Hepatocyte (in vitro differentiated cells): ENCODE measurements around the gene STAC. TPM values are rescaled to one million over a fixed set of nuclear protein-coding genes. Genes with fewer than 3 reads are reported as not detected.

ENCODE experiments used
- DNase-seq: peaks from one replicate; pipeline ENCODE4 v3.0.0-alpha.2; 2016; ENCODE audit warnings: low spot score
- H2AFZ ChIP-seq: fragments of 200-600 bp; sonication (generic); 2 replicates; pipeline ENCODE4 v1.6.0; 2016; ENCODE audit warnings: antibody characterized with exemption, mild to moderate bottlenecking
- H3K27ac ChIP-seq: fragments of 200-600 bp; sonication (generic); 2 replicates; pipeline ENCODE4 v1.5.1; 2016; ENCODE audit warnings: mild to moderate bottlenecking
- H3K27me3 ChIP-seq: fragments of 200-600 bp; sonication (generic); 2 replicates; pipeline ENCODE4 v1.6.1; 2016
- H3K36me3 ChIP-seq: fragments of 200-600 bp; sonication (generic); replicated peaks from 2 replicates; pipeline ENCODE4 v1.5.1; 2016; ENCODE audit warnings: low read depth; ENCODE audit not compliant: insufficient read depth
- H3K4me1 ChIP-seq: fragments of 200-600 bp; sonication (generic); 2 replicates; pipeline ENCODE4 v1.5.1; 2016; ENCODE audit warnings: mild to moderate bottlenecking, moderate library complexity; ENCODE audit not compliant: insufficient read depth
- H3K4me2 ChIP-seq: fragments of 200-600 bp; sonication (generic); 2 replicates; pipeline ENCODE4 v1.6.0; 2016
- H3K4me3 ChIP-seq: fragments of 200-600 bp; sonication (generic); 2 replicates; pipeline ENCODE4 v1.5.1; 2016; ENCODE audit warnings: mild to moderate bottlenecking
- H3K79me2 ChIP-seq: fragments of 200-600 bp; sonication (generic); 2 replicates; pipeline ENCODE4 v1.6.0; 2017; ENCODE audit warnings: mild to moderate bottlenecking
- H3K9me2 ChIP-seq: fragments of 200-600 bp; sonication (generic); replicated peaks from 2 replicates; pipeline ENCODE4 v1.6.0; 2017; ENCODE audit warnings: mild to moderate bottlenecking; ENCODE audit not compliant: insufficient read depth
- H3K9me3 ChIP-seq: fragments of 200-600 bp; sonication (generic); 2 replicates; pipeline ENCODE4 v1.5.1; 2016; ENCODE audit warnings: low read depth, mild to moderate bottlenecking
- H4K20me1 ChIP-seq: fragments of 200-600 bp; sonication (generic); 2 replicates; pipeline ENCODE4 v1.6.0; 2016; ENCODE audit warnings: mild to moderate bottlenecking; ENCODE audit not compliant: insufficient read depth, poor library complexity, severe bottlenecking
- EZH2 ChIP-seq: fragments of 200-600 bp; sonication (generic); IDR thresholded peaks from 2 replicates; pipeline ENCODE4 v1.6.1; 2016; ENCODE audit warnings: antibody characterized with exemption, mild to moderate bottlenecking, borderline replicate concordance
- EZH2phosphoT487 ChIP-seq: fragments of 200-600 bp; sonication (generic); IDR thresholded peaks from one replicate; pipeline ENCODE4 v1.6.1; 2018; ENCODE audit warnings: antibody characterized with exemption, mild to moderate bottlenecking, low read depth, moderate library complexity; ENCODE audit not compliant: unreplicated experiment, severe bottlenecking
- WGBS: methylation state at CpG from one replicate; pipeline ENCODE4 v1.1.6; 2016; ENCODE audit warnings: low lambda C conversion rate; ENCODE audit errors: missing lambda C conversion rate; 5-methylcytosine and 5-hydroxymethylcytosine counted together
- polyA plus RNA-seq: library from polyadenylated mRNA; unstranded; fragments of >200 nt; fragmentation: Nextera tagmentation; extraction: Ambion mirVana; gene quantifications from 2 replicates; pipeline ENCODE4 v1.2.1, GENCODE V29; 2016
- total RNA-seq: library from RNA; depleted of rRNA; stranded (reverse); fragments of >200 nt; gene quantifications from 2 replicates; pipeline ENCODE4 v1.2.3, GENCODE V29; 2014
- TF ChIP-seq, protein P1 (sequence below): fragments of 200-600 bp; sonication (generic); IDR thresholded peaks from 2 replicates; pipeline ENCODE4 v1.5.1; 2016; ENCODE audit warnings: antibody characterized with exemption, mild to moderate bottlenecking; ENCODE audit not compliant: poor library complexity

Gene STAC
- total and polyA plus RNA-seq, 2 experiments from 2014 or later, result 0.13 to 0.53 TPM

DNA sequence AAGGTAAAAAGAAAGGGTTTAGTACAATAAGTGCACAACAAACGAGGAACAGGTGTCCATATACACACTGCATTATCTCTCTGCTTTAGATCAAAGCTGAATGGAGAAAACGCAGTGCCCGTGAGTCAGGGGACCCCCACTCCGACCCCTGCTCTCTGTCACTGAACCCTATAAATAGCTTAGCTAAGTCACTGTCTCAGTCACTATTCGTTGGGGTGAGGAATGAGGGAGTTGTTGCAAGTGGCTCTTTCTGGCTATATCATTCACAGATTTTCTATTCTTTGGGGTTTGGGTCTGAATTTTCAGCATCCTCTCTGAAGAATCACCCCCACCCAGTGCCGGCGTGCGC is 458 bp upstream of the STAC start:
- H3K36me3 ChIP-seq, result no peaks in the 10 kb centered on the region
- no peaks in the 10 kb centered on the region for H3K79me2 ChIP-seq
- H4K20me1 ChIP-seq, result no peaks in the 10 kb centered on the region
- TF ChIP-seq, protein P1, sequence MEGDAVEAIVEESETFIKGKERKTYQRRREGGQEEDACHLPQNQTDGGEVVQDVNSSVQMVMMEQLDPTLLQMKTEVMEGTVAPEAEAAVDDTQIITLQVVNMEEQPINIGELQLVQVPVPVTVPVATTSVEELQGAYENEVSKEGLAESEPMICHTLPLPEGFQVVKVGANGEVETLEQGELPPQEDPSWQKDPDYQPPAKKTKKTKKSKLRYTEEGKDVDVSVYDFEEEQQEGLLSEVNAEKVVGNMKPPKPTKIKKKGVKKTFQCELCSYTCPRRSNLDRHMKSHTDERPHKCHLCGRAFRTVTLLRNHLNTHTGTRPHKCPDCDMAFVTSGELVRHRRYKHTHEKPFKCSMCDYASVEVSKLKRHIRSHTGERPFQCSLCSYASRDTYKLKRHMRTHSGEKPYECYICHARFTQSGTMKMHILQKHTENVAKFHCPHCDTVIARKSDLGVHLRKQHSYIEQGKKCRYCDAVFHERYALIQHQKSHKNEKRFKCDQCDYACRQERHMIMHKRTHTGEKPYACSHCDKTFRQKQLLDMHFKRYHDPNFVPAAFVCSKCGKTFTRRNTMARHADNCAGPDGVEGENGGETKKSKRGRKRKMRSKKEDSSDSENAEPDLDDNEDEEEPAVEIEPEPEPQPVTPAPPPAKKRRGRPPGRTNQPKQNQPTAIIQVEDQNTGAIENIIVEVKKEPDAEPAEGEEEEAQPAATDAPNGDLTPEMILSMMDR, result no peak
- no peak for TF ChIP-seq EZH2phosphoT487
- TF ChIP-seq EZH2, result no peak
- H3K27me3 ChIP-seq, result peaks cover 46% of the 10 kb centered on the region
- peaks cover 7% of the 10 kb centered on the region for H3K4me1 ChIP-seq
- 21% methylated on average over 8 of the region's 8 CpGs for WGBS
- H3K9me2 ChIP-seq, result no peaks in the 10 kb centered on the region
- H3K9me3 ChIP-seq, result no peaks in the 10 kb centered on the region
- peak overlapping the region; percentile 74 for H2AFZ ChIP-seq
- peak overlapping the region; percentile 88 for H3K4me2 ChIP-seq
- no peak overlapping the region for H3K27ac ChIP-seq
- peak overlapping the region; percentile 33 for H3K4me3 ChIP-seq
- no peak for DNase-seq

DNA sequence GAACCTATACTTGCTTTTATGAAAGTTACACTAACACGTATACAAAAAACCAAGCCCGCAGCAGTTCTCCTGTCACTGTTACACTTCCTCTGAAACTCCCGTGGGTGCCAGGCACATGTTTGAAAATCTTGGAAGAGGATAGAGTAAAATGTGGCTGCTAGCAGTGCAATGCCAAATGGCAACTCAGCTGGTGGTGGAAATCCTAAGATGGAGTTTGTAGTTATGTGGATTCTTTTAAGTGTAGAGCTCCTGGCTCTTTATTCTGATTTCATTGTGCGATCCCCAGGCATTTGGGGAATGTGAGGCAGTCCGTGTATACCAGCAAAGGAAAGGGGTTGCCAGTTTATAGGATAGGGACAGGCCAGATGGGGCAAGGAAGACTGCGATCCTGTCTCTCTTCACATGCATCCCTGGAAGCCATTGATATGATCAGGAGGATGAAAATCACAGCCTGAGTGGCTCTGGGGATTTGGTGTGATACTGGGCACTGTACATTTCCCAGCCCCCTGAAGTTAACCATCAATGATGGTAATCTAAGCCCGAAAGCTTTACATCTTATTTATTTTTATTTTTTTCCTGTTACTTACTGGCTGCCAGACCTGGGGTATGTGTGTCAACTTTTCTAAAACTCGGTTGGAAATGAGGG is 1.1 kb downstream of the STAC start:
- 62% methylated on average over 8 of the region's 8 CpGs for WGBS
- Histone ChIP-seq H4K20me1 (no peaks in the 10 kb centered on the region), H3K9me2 (peaks cover 3% of the 10 kb centered on the region), H3K4me3 (no peak overlapping the region), H3K4me1 (peaks cover 7% of the 10 kb centered on the region), H3K36me3 (no peaks in the 10 kb centered on the region), H3K9me3 (no peaks in the 10 kb centered on the region), H2AFZ (no peak overlapping the region), H3K79me2 (no peaks in the 10 kb centered on the region), H3K27me3 (peaks cover 46% of the 10 kb centered on the region), H3K27ac (no peak overlapping the region), H3K4me2 (peak overlapping the region; percentile 88)
- DNase-seq, result no peak
- TF ChIP-seq EZH2phosphoT487 (no peak), EZH2 (no peak)
- TF ChIP-seq, protein P1, result no peak

DNA sequence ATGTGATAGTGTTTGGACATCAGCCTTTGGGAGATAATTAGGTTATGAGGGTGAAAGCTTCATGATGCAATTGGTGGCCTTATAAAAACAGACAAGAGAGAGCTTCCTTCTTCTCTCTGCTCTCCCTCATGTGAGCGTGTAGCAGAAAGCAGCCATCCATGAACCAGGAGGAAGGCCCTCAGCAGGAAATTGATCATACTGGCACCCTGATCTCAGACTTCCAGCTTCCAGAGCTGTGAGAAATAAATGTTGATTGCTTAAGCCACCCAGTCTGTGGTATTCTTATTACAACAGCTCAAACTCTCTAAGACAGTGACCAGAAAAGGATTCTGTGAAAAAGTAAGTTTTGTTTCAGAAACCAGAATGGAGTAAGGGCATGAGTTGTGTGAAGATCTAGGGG is 13.3 kb downstream of the STAC start:
- 100% methylated on average over 1 of the region's 1 CpG for WGBS

More for the DNA sequence above, 13.3 kb downstream of the STAC start:
- Histone ChIP-seq H3K9me2 (no peaks in the 10 kb centered on the region), H3K27ac (no peak overlapping the region), H3K4me1 (no peaks in the 10 kb centered on the region), H3K9me3 (no peaks in the 10 kb centered on the region), H3K27me3 (no peaks in the 10 kb centered on the region), H3K4me2 (no peak overlapping the region), H3K4me3 (no peak overlapping the region), H3K79me2 (no peaks in the 10 kb centered on the region), H2AFZ (no peak overlapping the region), H3K36me3 (no peaks in the 10 kb centered on the region), H4K20me1 (no peaks in the 10 kb centered on the region)
- DNase-seq, result no peak
- TF ChIP-seq EZH2 (no peak), EZH2phosphoT487 (no peak)
- TF ChIP-seq, protein P1, result no peak
